H1 (cell line): ENCODE measurements around the gene TWNK. TPM values are rescaled to one million over a fixed set of nuclear protein-coding genes. Genes with fewer than 3 reads are reported as not detected.
A peak's percentile ranks its signal among the peaks of the same experiment; 100 is the strongest.

ENCODE experiments used
- CHD1 ChIP-seq: IDR thresholded peaks from 2 replicates; pipeline ENCODE4 v1.6.1; 2012; ENCODE audit warnings: low read depth, low read length, improper control_type of control experiment
- CREB1 ChIP-seq: IDR thresholded peaks from 2 replicates; pipeline ENCODE4 v1.6.1; 2012; ENCODE audit warnings: inconsistent platforms
- GTF2F1 ChIP-seq: IDR thresholded peaks from 2 replicates; pipeline ENCODE4 v1.6.1; 2012; ENCODE audit warnings: low read depth, low read length, improper control_type of control experiment, borderline replicate concordance
- HDAC2 ChIP-seq, 2 experiments: fragments of 300-600 bp in 1 of 2; sonication (generic) in 1 of 2; IDR thresholded peaks; 2 replicates each; pipeline ENCODE4 v1.6.1; 2011 to 2012; ENCODE audit warnings: low read depth in 2 of 2, low read length in 2 of 2, mild to moderate bottlenecking in 2 of 2, moderate library complexity in 2 of 2, borderline replicate concordance in 1 of 2, inconsistent platforms in 1 of 2
- JUN ChIP-seq: IDR thresholded peaks from 2 replicates; pipeline ENCODE4 v1.6.1; 2011; ENCODE audit warnings: low read depth, mild to moderate bottlenecking, improper control_type of control experiment, low read length
- JUND ChIP-seq: IDR thresholded peaks from 2 replicates; pipeline ENCODE4 v1.6.1; 2011; ENCODE audit warnings: mild to moderate bottlenecking, improper control_type of control experiment, low read length
- KDM4A ChIP-seq: IDR thresholded peaks from one replicate; pipeline ENCODE4 v1.7.1; 2012; ENCODE audit warnings: low read depth, mild to moderate bottlenecking, moderate library complexity, low read length, inconsistent platforms; ENCODE audit not compliant: severe bottlenecking
- KDM5A ChIP-seq: fragments of 200-600 bp; IDR thresholded peaks from 2 replicates; pipeline ENCODE4 v1.7.1; 2012; ENCODE audit warnings: mild to moderate bottlenecking, low read length, inconsistent platforms, mixed read lengths
- NANOG ChIP-seq: IDR thresholded peaks from 2 replicates; pipeline ENCODE4 v1.6.1; 2011; ENCODE audit warnings: low read length, low read depth, mild to moderate bottlenecking, inconsistent platforms; ENCODE audit not compliant: insufficient read depth, poor library complexity, severe bottlenecking
- NRF1 ChIP-seq: IDR thresholded peaks from 2 replicates; pipeline ENCODE4 v1.6.1; 2011; ENCODE audit warnings: mild to moderate bottlenecking, low read depth, low read length, improper control_type of control experiment
- PHF8 ChIP-seq: fragments of 200-600 bp; sonication (generic); conservative IDR thresholded peaks from 2 replicates; pipeline ENCODE4 v1.7.1; 2012; ENCODE audit warnings: low read depth, mild to moderate bottlenecking, inconsistent platforms, low read length, moderate library complexity
- POLR2A ChIP-seq, 2 experiments: IDR thresholded peaks; 1 replicate in 1 of 2; 2 replicates in 1 of 2; pipeline ENCODE4 v1.6.1; 2011; ENCODE audit warnings: low read depth in 2 of 2, low read length in 2 of 2, mild to moderate bottlenecking in 2 of 2; ENCODE audit errors: control extremely low read depth in 1 of 2
- POLR2AphosphoS5 ChIP-seq: IDR thresholded peaks from 2 replicates; pipeline ENCODE4 v1.6.1; 2011; ENCODE audit warnings: low read depth, low read length
- RBBP5 ChIP-seq: IDR thresholded peaks from 2 replicates; pipeline ENCODE4 v1.7.1; 2012; ENCODE audit warnings: low read depth, mild to moderate bottlenecking, inconsistent platforms, low read length, moderate library complexity, borderline replicate concordance
- RXRA ChIP-seq: IDR thresholded peaks from 2 replicates; pipeline ENCODE4 v1.6.1; 2011; ENCODE audit warnings: low read depth, mild to moderate bottlenecking, low read length, moderate library complexity; ENCODE audit not compliant: insufficient read depth
- SAP30 ChIP-seq: fragments of 300-600 bp; sonication (generic); IDR thresholded peaks from 2 replicates; pipeline ENCODE4 v1.7.1; 2012; ENCODE audit warnings: low read length, moderate library complexity, mild to moderate bottlenecking, inconsistent platforms; ENCODE audit not compliant: insufficient read depth, insufficient replicate concordance
- SIN3A ChIP-seq, 2 experiments: IDR thresholded peaks in 1 of 2; conservative IDR thresholded peaks in 1 of 2; 2 replicates each; pipeline ENCODE4 v1.6.1; 2011 to 2012; ENCODE audit warnings: low read length in 2 of 2, improper control_type of control experiment in 1 of 2, low read depth in 1 of 2, mild to moderate bottlenecking in 1 of 2
- SP4 ChIP-seq: IDR thresholded peaks from 2 replicates; pipeline ENCODE4 v1.6.1; 2012; ENCODE audit warnings: low read length, inconsistent platforms
- SRF ChIP-seq: IDR thresholded peaks from 2 replicates; pipeline ENCODE4 v1.6.1; 2011; ENCODE audit warnings: mild to moderate bottlenecking, low read depth, low read length, moderate library complexity
- TAF7 ChIP-seq: optimal IDR thresholded peaks from 2 replicates; pipeline ENCODE3; 2011; ENCODE audit warnings: low read depth, mild to moderate bottlenecking, inconsistent platforms, low read length, moderate library complexity, borderline replicate concordance
- YY1 ChIP-seq: IDR thresholded peaks from 2 replicates; pipeline ENCODE4 v1.6.1; 2011; ENCODE audit warnings: low read depth, mild to moderate bottlenecking, low read length
- polyA plus RNA-seq, 7 experiments: library from polyadenylated mRNA; depleted of rRNA in 3 of 7; stranded (reverse) in 5 of 7; unstranded in 2 of 7; fragments of >200 nt in 5 of 7; fragments of 200-250 nt in 2 of 7; gene quantifications; 1 replicate in 5 of 7; 2 replicates in 1 of 7; 4 replicates in 1 of 7; pipeline versions ENCODE4 v1.2.1 to v1.2.3, GENCODE V29; 2011 to 2013; ENCODE audit warnings: missing spikeins in 2 of 7, mixed read lengths in 2 of 7
- total RNA-seq: library from RNA; stranded (reverse); fragmentation: NEBNext Ultra II Directional; extraction: Animal tissue kit (Norgen Biotek cat#: 25700); gene quantifications from 2 replicates; pipeline ENCODE4 v1.2.1, GENCODE V29; 2021
- TF ChIP-seq, protein P1 (sequence below): IDR thresholded peaks from 2 replicates; pipeline ENCODE4 v1.6.1; 2012; ENCODE audit warnings: inconsistent platforms

TWNK gene
- total and polyA plus RNA-seq, 2 of the 8 experiments (the other 6 are each of a cell fraction or from before 2014, with no cell fraction given), result 15.4 to 32.5 TPM

DNA sequence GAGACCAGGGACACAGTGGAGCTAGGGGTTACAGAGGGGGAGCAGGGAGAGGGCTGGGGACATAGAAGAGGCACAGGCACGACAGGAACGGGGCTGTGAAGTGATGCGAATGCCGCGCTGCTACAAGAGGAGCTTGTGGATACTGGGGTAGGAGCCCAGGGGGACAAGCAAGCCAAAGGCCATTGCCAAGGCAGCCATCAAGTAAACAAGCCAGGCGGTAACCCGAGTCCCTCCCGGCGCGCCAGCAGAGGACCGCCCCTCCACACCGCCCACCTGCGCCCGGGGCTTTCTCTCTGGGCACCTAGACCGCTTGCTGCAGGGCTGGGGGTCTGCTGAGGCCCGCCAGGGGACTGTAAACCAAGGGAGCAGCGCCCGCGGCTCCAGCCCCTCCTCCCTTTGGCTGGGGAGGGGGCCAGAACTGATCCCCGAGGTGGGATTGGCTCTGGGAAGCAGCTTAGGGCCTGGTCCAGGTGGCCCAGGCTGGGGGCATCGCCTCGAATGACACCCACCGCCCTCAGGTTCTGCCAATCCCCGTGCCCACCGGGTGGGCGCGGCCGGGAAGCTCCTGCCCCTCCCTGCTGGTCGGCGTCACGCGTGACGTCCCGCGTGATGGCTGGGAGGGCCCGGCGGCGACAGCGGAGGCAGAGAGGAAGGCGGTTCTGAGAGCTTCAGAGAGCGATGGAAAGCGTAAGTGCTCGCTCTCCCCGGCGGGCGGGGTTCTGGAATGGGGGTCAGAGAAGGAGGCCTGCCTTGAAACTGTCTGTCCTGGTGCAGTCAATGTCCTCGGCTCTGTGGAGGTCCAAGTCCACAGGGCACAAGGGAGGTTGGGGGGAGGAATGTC is 44.7 kb downstream of the TWNK start (continued):
- TF ChIP-seq GTF2F1 (no peak), SRF (no peak), NANOG (no peak), JUND (no peak), POLR2AphosphoS5 (no peak), YY1 (no peak; the same call in 1 of the 2 replicates), PHF8 (no peak), JUN (no peak), SP4 (0 out of 2 replicates have a peak, but pooled peaks have one; percentile 6), SIN3A (conservative IDR thresholded peaks at IDR 0.05 in 1 of 2, IDR thresholded peaks at IDR 0.05 in 1 of 2; ENCODE audit: low read depth in 1 of 2, low read length in 2 of 2) (no peak), CHD1 (no peak), RBBP5 (0 out of 2 replicates have a peak, but pooled peaks have one; percentile 18), TAF7 (no peak), CREB1 (0 out of 2 replicates have a peak, but pooled peaks have one; percentile 58), KDM4A (peak; percentile 73), RXRA (no peak), KDM5A (no peak), SAP30 (no peak), POLR2A (IDR thresholded peaks at IDR 0.05; ENCODE audit: control extremely low read depth in 1 of 2, low read depth in 2 of 2, low read length in 2 of 2) (no peak), HDAC2 (IDR thresholded peaks at IDR 0.05; ENCODE audit: borderline replicate concordance in 1 of 2, low read depth in 2 of 2, low read length in 2 of 2) (no peak), NRF1 (no peak)
- TF ChIP-seq, protein P1, sequence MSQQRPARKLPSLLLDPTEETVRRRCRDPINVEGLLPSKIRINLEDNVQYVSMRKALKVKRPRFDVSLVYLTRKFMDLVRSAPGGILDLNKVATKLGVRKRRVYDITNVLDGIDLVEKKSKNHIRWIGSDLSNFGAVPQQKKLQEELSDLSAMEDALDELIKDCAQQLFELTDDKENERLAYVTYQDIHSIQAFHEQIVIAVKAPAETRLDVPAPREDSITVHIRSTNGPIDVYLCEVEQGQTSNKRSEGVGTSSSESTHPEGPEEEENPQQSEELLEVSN, result no peak; the same call in 1 of the 2 replicates
